Tibial nerve (tissue), 4 donors: ENCODE results near the gene WEE2.

Source experiments
- EP300 ChIP-seq, 2 donors: sonication (generic); formaldehyde crosslinking; IDR thresholded peaks; one replicate each; pipeline ENCODE4 v1.6.1; 2017; ENCODE audit warnings: antibody characterized with exemption in 2 of 2, mild to moderate bottlenecking in 1 of 2
- TF ChIP-seq, protein P1 (sequence below), 5 experiments: fragments of 200-600 bp in 3 of 5; fragments of 450-650 bp in 2 of 5; sonication (generic) in 3 of 5; IDR thresholded peaks; one replicate each; pipeline ENCODE4 v1.5.1; 2016 to 2019; ENCODE audit warnings: antibody characterized with exemption in 5 of 5, mild to moderate bottlenecking in 3 of 5, moderate library complexity in 2 of 5

DNA sequence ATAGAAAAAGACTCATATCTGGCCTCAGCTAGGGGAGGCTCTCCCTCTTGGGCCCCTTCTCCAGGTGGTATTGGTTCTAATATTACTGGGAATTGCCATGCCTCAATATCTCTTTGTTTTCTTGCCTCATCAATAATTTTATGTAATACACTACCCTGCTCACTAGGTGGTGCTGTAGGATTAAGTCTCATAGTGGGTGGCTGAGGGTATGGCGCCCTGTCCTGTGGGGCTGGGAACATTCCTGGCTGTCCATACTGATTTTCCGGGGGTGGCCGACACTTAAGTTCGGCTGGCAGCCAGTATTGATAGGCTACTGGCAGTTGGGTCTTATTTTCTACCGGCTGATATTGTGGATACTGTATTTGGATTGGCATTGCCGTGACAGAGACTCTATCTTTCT lies 46.8 kb downstream of the WEE2 start:
- TF ChIP-seq, protein P1, sequence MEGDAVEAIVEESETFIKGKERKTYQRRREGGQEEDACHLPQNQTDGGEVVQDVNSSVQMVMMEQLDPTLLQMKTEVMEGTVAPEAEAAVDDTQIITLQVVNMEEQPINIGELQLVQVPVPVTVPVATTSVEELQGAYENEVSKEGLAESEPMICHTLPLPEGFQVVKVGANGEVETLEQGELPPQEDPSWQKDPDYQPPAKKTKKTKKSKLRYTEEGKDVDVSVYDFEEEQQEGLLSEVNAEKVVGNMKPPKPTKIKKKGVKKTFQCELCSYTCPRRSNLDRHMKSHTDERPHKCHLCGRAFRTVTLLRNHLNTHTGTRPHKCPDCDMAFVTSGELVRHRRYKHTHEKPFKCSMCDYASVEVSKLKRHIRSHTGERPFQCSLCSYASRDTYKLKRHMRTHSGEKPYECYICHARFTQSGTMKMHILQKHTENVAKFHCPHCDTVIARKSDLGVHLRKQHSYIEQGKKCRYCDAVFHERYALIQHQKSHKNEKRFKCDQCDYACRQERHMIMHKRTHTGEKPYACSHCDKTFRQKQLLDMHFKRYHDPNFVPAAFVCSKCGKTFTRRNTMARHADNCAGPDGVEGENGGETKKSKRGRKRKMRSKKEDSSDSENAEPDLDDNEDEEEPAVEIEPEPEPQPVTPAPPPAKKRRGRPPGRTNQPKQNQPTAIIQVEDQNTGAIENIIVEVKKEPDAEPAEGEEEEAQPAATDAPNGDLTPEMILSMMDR (IDR thresholded peaks at IDR 0.05), result peak in 2 of 5 experiments; percentile 16 to 25
- TF ChIP-seq EP300 (IDR thresholded peaks at IDR 0.05), result no peak
